Trophoblast cell (in vitro differentiated cells and primary cell): Measurements from ENCODE around the gene C9orf85.

Source experiments
- DNase-seq, 2 donors: peaks; one replicate each; pipeline ENCODE4 v3.0.0-alpha.2; 2016
- H2AFZ ChIP-seq: 2 replicates; pipeline ENCODE4 v1.6.1; 2013; ENCODE audit warnings: low read length, moderate library complexity, mild to moderate bottlenecking; ENCODE audit not compliant: insufficient read depth, poor library complexity
- H2AK5ac ChIP-seq: 2 replicates; pipeline ENCODE4 v1.6.1; 2013; ENCODE audit warnings: mild to moderate bottlenecking, low read length
- H2BK120ac ChIP-seq: 2 replicates; pipeline ENCODE4 v1.6.1; 2013; ENCODE audit warnings: low read length, mild to moderate bottlenecking, moderate library complexity; ENCODE audit not compliant: insufficient read depth, poor library complexity
- H2BK12ac ChIP-seq: 2 replicates; pipeline ENCODE4 v1.6.1; 2013; ENCODE audit warnings: mild to moderate bottlenecking, low read length, moderate library complexity
- H2BK5ac ChIP-seq: 2 replicates; pipeline ENCODE4 v1.6.1; 2013; ENCODE audit warnings: low read length, low read depth, moderate library complexity, mild to moderate bottlenecking; ENCODE audit not compliant: poor library complexity
- H3K14ac ChIP-seq: 2 replicates; pipeline ENCODE4 v1.6.1; 2013; ENCODE audit warnings: mild to moderate bottlenecking, low read length
- H3K18ac ChIP-seq: 2 replicates; pipeline ENCODE4 v1.6.1; 2013; ENCODE audit warnings: mild to moderate bottlenecking, low read length
- H3K23ac ChIP-seq: 2 replicates; pipeline ENCODE4 v1.6.1; 2013; ENCODE audit warnings: low read length
- H3K27ac ChIP-seq: 2 replicates; pipeline ENCODE4 v1.5.1; 2013; ENCODE audit warnings: low read depth, mild to moderate bottlenecking, inconsistent platforms, low read length, moderate library complexity
- H3K27me3 ChIP-seq: 2 replicates; pipeline ENCODE4 v1.6.1; 2013; ENCODE audit warnings: inconsistent platforms, mild to moderate bottlenecking, low read length, moderate library complexity; ENCODE audit not compliant: insufficient read depth
- H3K36me3 ChIP-seq, 2 experiments: 1 replicate in 1 of 2; 2 replicates in 1 of 2; pipeline ENCODE4 v1.6.1; 2013; ENCODE audit warnings: low read length in 2 of 2, mild to moderate bottlenecking in 2 of 2, moderate library complexity in 1 of 2; ENCODE audit not compliant: insufficient read depth in 2 of 2, control insufficient read depth in 1 of 2
- H3K4ac ChIP-seq: 2 replicates; pipeline ENCODE4 v1.6.1; 2013; ENCODE audit warnings: low read depth, mild to moderate bottlenecking, low read length, moderate library complexity
- H3K4me1 ChIP-seq, 2 experiments: 1 replicate in 1 of 2; 2 replicates in 1 of 2; pipeline ENCODE4 v1.6.1; 2013; ENCODE audit warnings: low read length in 2 of 2, mild to moderate bottlenecking in 2 of 2, moderate library complexity in 1 of 2; ENCODE audit not compliant: insufficient read depth in 2 of 2, control insufficient read depth in 1 of 2
- H3K4me2 ChIP-seq: 2 replicates; pipeline ENCODE4 v1.6.1; 2013; ENCODE audit warnings: inconsistent platforms, mild to moderate bottlenecking, low read length, moderate library complexity
- H3K4me3 ChIP-seq: 2 replicates; pipeline ENCODE4 v1.5.1; 2013; ENCODE audit warnings: mild to moderate bottlenecking, low read depth, low read length, inconsistent platforms
- H3K79me1 ChIP-seq: one replicate; pipeline ENCODE4 v1.6.1; 2013; ENCODE audit warnings: low read length
- H3K79me2 ChIP-seq: 2 replicates; pipeline ENCODE4 v1.6.1; 2013; ENCODE audit warnings: low read length, mild to moderate bottlenecking; ENCODE audit not compliant: control insufficient read depth, insufficient read depth, poor library complexity
- H3K9ac ChIP-seq: 2 replicates; pipeline ENCODE4 v1.6.1; 2013; ENCODE audit warnings: mild to moderate bottlenecking, low read length
- H3K9me3 ChIP-seq: 2 replicates; pipeline ENCODE4 v1.6.1; 2013; ENCODE audit warnings: low read depth, mild to moderate bottlenecking, control low read depth, inconsistent platforms, low read length; ENCODE audit not compliant: insufficient read depth
- H4K12ac ChIP-seq: 2 replicates; pipeline ENCODE4 v1.6.1; 2013; ENCODE audit warnings: low read depth, mild to moderate bottlenecking, low read length, moderate library complexity
- H4K8ac ChIP-seq: 2 replicates; pipeline ENCODE4 v1.6.1; 2013; ENCODE audit warnings: low read depth, mild to moderate bottlenecking, low read length, moderate library complexity
- H4K91ac ChIP-seq: one replicate; pipeline ENCODE4 v1.6.1; 2013; ENCODE audit warnings: low read depth, mild to moderate bottlenecking, low read length, moderate library complexity
- WGBS: extraction: QIAGEN DNeasy Blood & Tissue Kit; methylation state at CpG from one replicate; pipeline ENCODE4 v1.1.7; 2013; ENCODE audit warnings: missing lambda C conversion rate; ENCODE audit not compliant: insufficient read length, insufficient coverage; ENCODE audit errors: extremely low coverage; 5-methylcytosine and 5-hydroxymethylcytosine counted together

The C9orf85 gene

DNA sequence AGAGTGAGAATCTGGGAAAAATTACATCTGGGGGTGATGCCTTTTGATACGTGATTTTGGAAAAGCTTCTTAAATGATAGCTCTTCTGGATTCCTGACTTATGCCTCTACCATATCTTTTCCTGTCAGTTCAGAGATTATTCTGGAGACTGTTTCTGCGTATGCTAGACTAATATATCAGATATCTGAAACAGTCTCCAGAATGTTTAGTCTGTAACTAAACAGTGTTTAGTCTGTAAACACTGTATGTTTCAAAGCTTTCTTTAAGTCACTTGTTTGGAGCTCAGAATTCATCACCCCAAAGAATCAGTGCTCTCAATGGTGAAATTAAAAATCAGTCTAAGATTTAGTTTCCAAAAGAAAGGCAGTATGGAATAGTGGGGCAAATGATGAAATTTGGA, 19.7 kb downstream of the C9orf85 start:
- H4K91ac ChIP-seq: no peak overlapping the region
- H3K79me2 ChIP-seq: no peaks in the 10 kb centered on the region
- no peak overlapping the region for H3K23ac ChIP-seq
- no peak overlapping the region for H3K9ac ChIP-seq
- H2BK12ac ChIP-seq: no peak overlapping the region
- no peak overlapping the region for H3K27ac ChIP-seq
- no peak overlapping the region for H3K4ac ChIP-seq
- no peak overlapping the region for H4K8ac ChIP-seq
- no peak overlapping the region for H2BK120ac ChIP-seq
- WGBS: no CpG with 5 or more reads among the region's 2 CpGs
- no peaks in the 10 kb centered on the region for H3K79me1 ChIP-seq
- peaks cover 0 to 1% of the 10 kb centered on the region in 2 experiments for H3K4me1 ChIP-seq
- H3K27me3 ChIP-seq: no peaks in the 10 kb centered on the region
- no peak for DNase-seq
- no peak overlapping the region for H3K4me2 ChIP-seq
- no peak overlapping the region for H2AK5ac ChIP-seq
- H3K4me3 ChIP-seq: no peak overlapping the region
- H3K36me3 ChIP-seq: peaks cover 0 to 2% of the 10 kb centered on the region in 2 experiments
- H2AFZ ChIP-seq: no peak overlapping the region
- H3K9me3 ChIP-seq: no peaks in the 10 kb centered on the region
- no peak overlapping the region for H3K18ac ChIP-seq
- H2BK5ac ChIP-seq: no peak overlapping the region
- H4K12ac ChIP-seq: no peak overlapping the region
- H3K14ac ChIP-seq: no peak overlapping the region

DNA sequence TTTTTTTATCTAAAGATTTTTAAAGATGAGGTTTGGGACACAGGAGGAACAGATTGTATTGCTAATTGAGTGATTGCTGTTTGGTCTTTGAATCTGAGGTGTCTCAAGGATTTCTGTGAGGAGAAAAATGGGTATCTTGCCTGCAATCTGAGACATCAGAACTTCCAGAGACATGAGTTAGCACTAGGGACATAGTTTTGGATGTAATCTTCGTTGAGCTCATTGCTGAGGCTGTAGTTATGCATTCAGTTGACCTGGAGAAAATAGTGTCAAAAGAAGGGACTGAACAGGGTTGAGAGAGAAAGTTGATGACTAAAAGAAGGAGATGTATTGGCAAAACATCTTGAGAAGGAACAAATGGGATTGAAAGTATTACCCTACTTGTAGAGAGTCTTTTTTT, 24.6 kb downstream of the C9orf85 start:
- no peak overlapping the region for H2AK5ac ChIP-seq
- no peaks in the 10 kb centered on the region for H3K4me1 ChIP-seq
- no peak overlapping the region for H4K8ac ChIP-seq
- H2AFZ ChIP-seq: no peak overlapping the region
- no peak overlapping the region for H3K4ac ChIP-seq
- H3K4me2 ChIP-seq: no peak overlapping the region
- peak; percentile 48 to 83 for DNase-seq
- H2BK5ac ChIP-seq: no peak overlapping the region
- H3K4me3 ChIP-seq: no peak overlapping the region
- H4K91ac ChIP-seq: no peak overlapping the region
- no peak overlapping the region for H2BK12ac ChIP-seq
- H3K18ac ChIP-seq: no peak overlapping the region
- no peaks in the 10 kb centered on the region for H3K27me3 ChIP-seq
- H3K79me2 ChIP-seq: no peaks in the 10 kb centered on the region
- H3K23ac ChIP-seq: no peak overlapping the region
- no peak overlapping the region for H3K9ac ChIP-seq
- H3K36me3 ChIP-seq: peaks cover 0 to 2% of the 10 kb centered on the region in 2 experiments
- no peak overlapping the region for H4K12ac ChIP-seq
- WGBS: no CpG with 5 or more reads among the region's 1 CpG
- H3K9me3 ChIP-seq: no peaks in the 10 kb centered on the region
- H2BK120ac ChIP-seq: no peak overlapping the region
- H3K79me1 ChIP-seq: no peaks in the 10 kb centered on the region
- H3K27ac ChIP-seq: no peak overlapping the region
- no peak overlapping the region for H3K14ac ChIP-seq

DNA sequence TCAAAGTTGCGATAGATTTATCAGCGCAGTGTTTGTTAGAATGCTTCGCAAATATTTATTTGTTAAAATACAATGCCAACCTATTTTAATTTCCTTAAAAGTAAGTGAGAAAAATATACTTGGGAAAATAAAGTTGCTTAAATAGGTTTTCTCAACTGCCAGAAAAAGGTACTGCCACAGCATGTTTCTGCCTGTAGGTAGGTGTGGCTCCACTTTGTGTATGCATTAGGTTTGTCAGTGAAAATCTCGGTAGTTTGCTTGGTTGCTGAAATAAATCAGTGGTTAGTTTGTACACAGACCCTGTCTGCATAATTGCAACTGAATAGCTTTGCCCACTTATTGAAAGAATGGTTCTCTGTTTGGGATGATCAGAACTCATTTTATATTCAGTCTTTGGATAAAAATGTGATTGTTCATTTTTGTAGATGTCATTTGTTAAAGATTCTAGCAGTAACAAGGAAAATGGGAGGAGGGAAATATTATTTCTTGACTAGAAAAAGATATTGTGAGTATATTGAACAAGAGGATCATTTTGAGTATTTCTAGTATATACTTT, 25.7 kb downstream of the C9orf85 start:
- H3K27me3 ChIP-seq: no peaks in the 10 kb centered on the region
- H3K23ac ChIP-seq: no peak overlapping the region
- no peak overlapping the region for H3K14ac ChIP-seq
- H3K4me1 ChIP-seq: no peaks in the 10 kb centered on the region
- no peak for DNase-seq
- H4K8ac ChIP-seq: no peak overlapping the region
- no peak overlapping the region for H2AFZ ChIP-seq
- no peaks in the 10 kb centered on the region for H3K9me3 ChIP-seq
- no peaks in the 10 kb centered on the region for H3K79me1 ChIP-seq
- H3K79me2 ChIP-seq: no peaks in the 10 kb centered on the region
- H2BK5ac ChIP-seq: no peak overlapping the region
- no peak overlapping the region for H3K4me2 ChIP-seq
- H3K9ac ChIP-seq: no peak overlapping the region
- no peak overlapping the region for H4K12ac ChIP-seq
- no peak overlapping the region for H3K27ac ChIP-seq
- WGBS: no CpG with 5 or more reads among the region's 4 CpGs
- no peak overlapping the region for H3K4ac ChIP-seq
- no peak overlapping the region for H3K4me3 ChIP-seq
- no peak overlapping the region for H2BK12ac ChIP-seq
- no peak overlapping the region for H3K18ac ChIP-seq
- no peak overlapping the region for H4K91ac ChIP-seq
- no peak overlapping the region for H2BK120ac ChIP-seq
- H3K36me3 ChIP-seq: peaks cover 0 to 2% of the 10 kb centered on the region in 2 experiments
- H2AK5ac ChIP-seq: no peak overlapping the region

DNA sequence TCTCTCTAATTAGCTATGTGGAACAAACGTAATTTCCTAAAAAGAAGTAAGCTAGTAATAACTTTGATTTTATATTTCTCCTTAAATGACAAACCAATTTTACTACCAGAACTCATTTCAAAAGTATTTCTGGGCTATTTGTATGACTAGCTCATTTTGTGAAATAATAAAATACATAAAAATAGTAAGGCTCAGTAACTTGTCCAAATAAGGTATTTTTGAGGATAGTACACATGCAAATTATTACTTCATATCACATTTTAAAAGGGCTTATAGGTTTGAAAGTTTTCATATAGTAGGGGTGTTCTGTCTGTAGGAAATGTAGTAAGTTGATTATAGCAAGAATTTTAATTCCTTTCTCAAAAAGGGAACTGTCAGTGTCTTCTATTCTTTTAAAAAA, 26.5 kb downstream of the C9orf85 start:
- DNase-seq: no peak
- no peak overlapping the region for H4K8ac ChIP-seq
- H3K79me2 ChIP-seq: no peaks in the 10 kb centered on the region
- peaks cover 0 to 2% of the 10 kb centered on the region in 2 experiments for H3K36me3 ChIP-seq
- H2BK12ac ChIP-seq: no peak overlapping the region
- no peak overlapping the region for H3K27ac ChIP-seq
- no peaks in the 10 kb centered on the region for H3K4me1 ChIP-seq
- H3K14ac ChIP-seq: no peak overlapping the region
- no peak overlapping the region for H2BK120ac ChIP-seq
- no peak overlapping the region for H4K91ac ChIP-seq
- H3K4me2 ChIP-seq: no peak overlapping the region
- H3K79me1 ChIP-seq: no peaks in the 10 kb centered on the region
- no peak overlapping the region for H3K9ac ChIP-seq
- H3K23ac ChIP-seq: no peak overlapping the region
- H3K18ac ChIP-seq: no peak overlapping the region
- H2BK5ac ChIP-seq: no peak overlapping the region
- no peak overlapping the region for H2AFZ ChIP-seq
- WGBS: no CpG with 5 or more reads among the region's 1 CpG
- H3K4me3 ChIP-seq: no peak overlapping the region
- H3K9me3 ChIP-seq: no peaks in the 10 kb centered on the region
- H3K4ac ChIP-seq: no peak overlapping the region
- no peaks in the 10 kb centered on the region for H3K27me3 ChIP-seq
- H4K12ac ChIP-seq: no peak overlapping the region
- no peak overlapping the region for H2AK5ac ChIP-seq
